ENCODE measurements around the gene AMN.
"Not testable (repeated sequence)": the region's sequence is repeated elsewhere in the genome, so short reads cannot be mapped to it uniquely, and the experiment has no call there.

AMN gene

GRCh38 chr14:102914474-102915291, 7.8 kb upstream of the AMN start:
- DNase-seq: no peak

GRCh38 chr14:102915292-102916110, 7.0 kb upstream of the AMN start:
- DNase-seq: no peak

- DNase-seq: no peak
These were observed 6.0 kb upstream of the AMN start for GRCh38 chr14:102916347-102917055.

- no peak for DNase-seq
These were observed 5.4 kb upstream of the AMN start for GRCh38 chr14:102917056-102917385.

DNA sequence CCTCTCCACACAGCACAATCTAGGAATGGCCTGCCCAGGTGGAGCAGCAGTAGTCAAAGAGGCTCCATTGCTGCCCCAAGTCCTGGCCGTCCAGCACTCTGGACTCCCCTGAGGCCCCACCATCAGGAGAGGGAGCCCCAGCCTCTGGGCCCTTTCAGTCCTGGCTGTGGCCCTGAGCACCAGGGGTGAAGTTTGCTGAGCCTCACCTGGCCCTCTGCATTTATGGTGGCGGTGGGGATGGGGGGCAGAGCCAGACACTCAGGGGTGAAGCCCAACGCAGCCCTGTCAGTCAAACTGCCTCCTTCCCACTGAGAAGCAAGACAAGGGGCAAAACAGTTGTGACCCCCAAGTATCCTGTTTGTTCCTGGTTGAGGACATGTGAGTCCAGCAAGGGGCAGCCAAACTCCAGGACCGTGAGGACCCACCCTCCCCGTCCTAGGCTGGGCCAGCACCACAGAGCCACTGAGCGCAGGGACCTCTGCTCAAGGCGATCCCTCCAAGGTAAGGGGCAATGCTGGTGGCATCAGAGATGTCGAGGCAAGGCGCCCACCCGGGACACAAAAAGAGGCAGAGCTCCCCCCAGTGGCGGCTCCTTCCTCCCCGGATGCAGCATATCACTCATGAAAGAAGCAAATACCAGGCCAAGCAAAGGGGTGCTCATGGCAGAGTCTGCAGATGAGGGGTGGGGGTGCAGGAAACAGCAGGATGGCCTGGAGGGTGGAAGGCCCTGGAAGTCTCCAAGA, 4.8 kb upstream of the AMN start:
- no peak for DNase-seq

DNA sequence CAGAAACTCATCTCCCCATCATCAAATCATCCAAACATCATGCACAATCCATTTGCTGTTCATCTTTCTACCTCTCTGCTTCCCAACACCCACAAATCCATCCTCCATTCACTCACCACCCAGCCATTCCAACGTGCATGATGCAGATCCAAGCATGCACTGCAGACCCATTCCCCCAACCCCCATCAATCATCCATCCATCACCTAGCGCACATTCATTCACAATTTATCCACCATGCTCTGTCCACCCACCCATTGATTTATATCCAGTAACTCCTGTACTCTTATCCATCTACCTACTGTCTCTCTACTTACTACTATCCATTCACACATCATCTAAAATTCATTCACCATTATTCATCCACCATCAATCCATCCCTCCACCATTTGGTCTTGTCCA, 4.0 kb upstream of the AMN start:
- no peak for DNase-seq

GRCh38 chr14:102920273-102920997, 2.0 kb upstream of the AMN start:
- DNase-seq: no peak

- DNase-seq: no peak
These were observed 1.5 kb upstream of the AMN start for GRCh38 chr14:102920998-102921304.

GRCh38 chr14:102923201-102923924, 900 bp downstream of the AMN start:
- no peak for DNase-seq

- no peak for DNase-seq
These were observed 1.5 kb downstream of the AMN start for GRCh38 chr14:102923925-102924486.

DNA sequence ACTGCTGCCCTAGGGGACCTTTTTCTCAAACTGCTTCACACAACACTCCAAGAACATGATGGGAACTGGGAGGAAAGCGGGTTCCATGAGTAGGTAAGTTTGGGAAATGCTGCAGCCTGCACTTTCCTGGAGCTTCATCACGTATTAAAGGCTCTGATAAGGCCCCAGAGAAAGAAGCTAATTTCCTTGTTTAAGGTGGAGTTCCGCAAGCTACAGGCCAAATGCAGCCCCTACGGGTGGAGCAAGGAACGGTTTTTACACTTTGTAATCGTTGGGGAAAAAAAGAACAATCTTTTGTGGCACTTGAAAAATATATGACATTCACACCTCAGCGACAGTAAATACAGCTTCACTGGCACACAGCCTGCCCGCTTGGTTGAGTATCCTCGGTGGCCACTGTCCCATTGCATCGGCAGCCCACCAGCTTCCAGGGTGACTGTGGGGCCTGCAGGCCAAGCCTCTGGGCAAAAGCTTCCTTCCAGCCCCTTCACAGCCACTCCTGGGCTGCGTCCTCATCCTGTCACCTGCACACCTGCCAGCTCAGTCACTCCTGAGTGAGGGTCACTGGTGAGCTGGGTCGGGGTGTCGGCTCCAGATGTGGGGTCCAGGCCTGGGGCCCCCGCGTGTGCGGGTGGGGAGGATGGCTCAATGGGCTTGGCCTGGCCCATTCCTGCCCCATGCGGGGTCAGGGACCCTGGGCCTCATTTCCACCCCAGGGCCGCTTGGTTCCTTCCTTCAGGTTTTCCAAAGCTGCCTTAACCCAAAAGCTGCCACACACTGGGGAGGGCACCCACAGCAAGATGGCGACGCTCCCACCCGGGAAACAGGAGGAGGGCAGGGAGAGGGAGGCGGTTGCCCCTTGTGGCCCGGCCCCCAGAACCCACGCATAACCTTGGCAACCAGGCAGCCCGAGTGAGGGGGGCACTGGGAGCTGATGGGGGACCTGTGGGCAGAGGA, 2.4 kb downstream of the AMN start:
- no peak for DNase-seq

GRCh38 chr14:102925646-102926045, 3.2 kb downstream of the AMN start:
- DNase-seq: no peak

DNA sequence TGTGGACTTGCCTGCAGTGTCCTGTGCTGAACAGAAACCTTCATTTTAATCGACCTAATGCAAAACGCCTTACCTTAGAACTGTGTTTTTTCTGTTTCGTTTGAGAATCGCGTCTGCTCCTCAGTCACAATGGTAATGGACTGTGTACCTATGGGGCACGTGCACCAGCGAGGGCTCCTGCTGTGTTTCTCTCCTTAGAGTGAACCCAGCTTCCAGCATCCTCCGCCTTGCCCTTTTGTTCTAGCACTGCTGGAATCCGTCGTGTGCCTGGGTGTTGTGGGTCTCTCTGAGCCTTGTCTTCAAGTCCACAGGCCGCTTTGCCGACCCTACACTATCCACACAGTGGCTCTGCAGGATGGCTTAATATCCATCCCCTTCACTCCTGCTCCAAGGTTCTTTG, 3.6 kb downstream of the AMN start:
- DNase-seq: no peak

GRCh38 chr14:102926840-102927239, 4.4 kb downstream of the AMN start:
- not testable (repeated sequence) for DNase-seq

DNA sequence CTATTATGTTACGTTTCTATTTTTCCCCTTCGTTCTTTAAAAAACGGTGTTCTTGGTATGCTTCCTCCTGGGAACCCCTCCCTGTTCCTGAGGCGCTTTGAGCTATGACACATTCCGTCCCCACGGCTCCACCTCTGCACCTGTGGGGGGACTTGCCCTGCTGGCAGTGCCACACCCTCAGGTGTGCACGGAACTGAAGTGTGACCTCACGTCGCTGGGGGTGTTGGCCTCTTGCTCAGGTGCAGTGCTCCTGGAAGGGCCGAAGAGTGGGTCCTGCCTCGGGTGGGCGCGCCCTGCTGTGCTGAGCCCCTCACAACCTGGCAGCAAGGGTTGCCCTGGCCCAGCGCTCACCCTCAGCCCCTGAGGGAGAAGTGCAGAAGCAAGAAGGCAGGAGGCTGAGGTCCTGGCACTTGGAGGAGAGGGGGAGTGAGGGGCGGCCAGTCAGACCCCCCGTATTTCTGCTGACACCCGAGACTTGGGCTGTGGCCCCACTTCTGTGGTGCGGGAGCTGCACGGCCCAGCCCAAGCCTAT, 4.9 kb downstream of the AMN start:
- no peak for DNase-seq

DNA sequence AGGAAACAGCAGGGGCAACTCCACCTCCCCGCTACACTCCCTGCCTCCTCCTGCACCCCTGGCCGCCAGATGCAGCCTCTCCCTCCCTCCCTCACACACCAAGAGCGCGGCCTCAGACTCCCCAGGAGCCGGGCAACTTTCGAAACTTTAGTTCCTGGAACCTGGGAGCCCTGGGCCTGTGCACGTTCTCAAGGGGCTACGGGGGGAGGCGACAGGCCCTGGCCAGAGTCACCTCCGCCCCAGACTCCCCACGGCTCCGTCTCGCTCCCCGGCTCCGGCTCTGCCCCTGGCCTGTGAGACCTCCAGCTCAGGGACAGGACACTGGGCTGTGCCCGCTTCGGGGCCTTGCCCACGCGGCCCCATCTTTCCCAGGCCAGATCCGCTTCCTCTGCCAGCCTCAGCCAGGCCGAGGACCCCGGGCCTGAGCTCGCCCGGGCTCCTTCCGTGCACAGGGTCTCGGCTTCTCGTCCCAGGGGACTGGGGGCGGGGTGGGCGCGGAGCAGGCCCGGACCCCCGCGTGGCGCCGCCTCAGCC, 5.5 kb downstream of the AMN start:
- no peak for DNase-seq

- peak; percentile 8 for DNase-seq
These were observed 6.2 kb downstream of the AMN start for GRCh38 chr14:102928412-102929240.

- no peak for DNase-seq
These were observed 7.0 kb downstream of the AMN start for GRCh38 chr14:102929241-102930137.
